Esophagus squamous epithelium (tissue), 5 donors: ENCODE measurements around the gene OR4C15. TPM values are rescaled to one million over a fixed set of nuclear protein-coding genes. Genes with fewer than 3 reads are reported as not detected.

Experiments used
- DNase-seq: peaks from one replicate; lab custom pipeline; 2025; lab: John Stamatoyannopoulos, UW
- H3K27ac ChIP-seq, 4 donors: fragments of 200-600 bp; sonication (generic); one replicate each; pipeline ENCODE4 v1.5.1; 2016 to 2019; ENCODE audit warnings: mild to moderate bottlenecking in 1 of 4
- H3K27me3 ChIP-seq, 4 donors: fragments of 200-600 bp; sonication (generic); 1 replicate in 3 of 4; 2 replicates in 1 of 4; pipeline versions ENCODE4 v1.5.1 to v1.6.0; 2017 to 2021; ENCODE audit warnings: antibody characterized with exemption in 1 of 4
- H3K36me3 ChIP-seq, 3 donors: fragments of 200-600 bp; sonication (generic); one replicate each; pipeline ENCODE4 v1.5.1; 2016 to 2019
- H3K4me1 ChIP-seq, 3 donors: fragments of 200-600 bp; sonication (generic); one replicate each; pipeline ENCODE4 v1.5.1; 2017 to 2019
- H3K4me3 ChIP-seq, 4 donors: fragments of 200-600 bp; sonication (generic); 1 replicate in 3 of 4; 2 replicates in 1 of 4; pipeline ENCODE4 v1.5.1; 2016 to 2019; ENCODE audit warnings: mild to moderate bottlenecking in 2 of 4, moderate library complexity in 1 of 4
- H3K9me3 ChIP-seq, 3 donors: fragments of 200-600 bp; sonication (generic); one replicate each; pipeline ENCODE4 v1.5.1; 2016 to 2019
- CTCF ChIP-seq, 6 experiments: fragments of 450-650 bp in 4 of 6; fragments of 200-600 bp in 2 of 6; sonication (generic) in 2 of 6; IDR thresholded peaks; one replicate each; pipeline ENCODE4 v1.5.1; 2016 to 2019; ENCODE audit warnings: antibody characterized with exemption in 6 of 6, mild to moderate bottlenecking in 4 of 6, moderate library complexity in 4 of 6
- POLR2A ChIP-seq, 4 donors: fragments of 450-650 bp; IDR thresholded peaks; one replicate each; pipeline ENCODE4 v1.6.1; 2017; ENCODE audit warnings: antibody characterized with exemption in 4 of 4, mild to moderate bottlenecking in 4 of 4, moderate library complexity in 3 of 4
- WGBS, 2 donors: methylation state at CpG; one replicate each; pipeline ENCODE4 v1.1.5; 2018; 5-methylcytosine and 5-hydroxymethylcytosine counted together
- intact Hi-C: fragments of 100-400 bp; cut with DNase I; formaldehyde crosslinking; loops from one replicate; pipeline ENCODE4 v1.15.0; 2022
- total RNA-seq, 4 donors: library from RNA; depleted of rRNA; stranded (reverse); fragments of >200 nt; gene quantifications; one replicate each; pipeline ENCODE4 v1.1.0, GENCODE V29; 2016
- donor health status: DM: yes; HTN: yes; CAD: no.

The OR4C15 gene
- not detected for total RNA-seq

- intact Hi-C loops = no loop called here
- no peak within 1 kb of the TSS for H3K27ac ChIP-seq
- H3K4me3 ChIP-seq = no peak within 1 kb of the TSS
- no peaks in the 10 kb centered on the region for H3K27me3 ChIP-seq
- H3K9me3 ChIP-seq = peaks cover 0 to 6% (median 0%) of the 10 kb centered on the region in 3 donors
- TF ChIP-seq CTCF (IDR thresholded peaks at IDR 0.05) = no peak
- TF ChIP-seq POLR2A (IDR thresholded peaks at IDR 0.05) = no peak
- no peaks in the 10 kb centered on the region for H3K4me1 ChIP-seq
- DNase-seq = no peak
- H3K36me3 ChIP-seq = no peaks in the 10 kb centered on the region
Measured at GRCh38 chr11:55554169-55554568, at the start of gene OR4C15. Gene OR4C15 (plus strand): TSS chr11:55554469. CDS start chr11:55554469, 0 bp downstream.

- Histone ChIP-seq H3K9me3 (peaks cover 0 to 11% (median 0%) of the 10 kb centered on the region in 3 donors), H3K36me3 (no peaks in the 10 kb centered on the region), H3K27me3 (no peaks in the 10 kb centered on the region), H3K27ac (no peak within 1 kb of the TSS), H3K4me1 (no peaks in the 10 kb centered on the region), H3K4me3 (no peak within 1 kb of the TSS)
- intact Hi-C loops = no loop called here
- 63 to 69% methylated on average over 3 of the region's 3 CpGs for WGBS, 2 donors
- no peak for DNase-seq
- TF ChIP-seq POLR2A (IDR thresholded peaks at IDR 0.05) (no peak), CTCF (IDR thresholded peaks at IDR 0.05) (no peak)
Measured at GRCh38 chr11:55571828-55572227, 17.6 kb downstream of the OR4C15 start, which contains the start of gene OR4C16. Gene OR4C16 (plus strand): TSS chr11:55572128. CDS start chr11:55572128, 0 bp downstream.

GRCh38 chr11:55572548-55572947, 18.3 kb downstream of the OR4C15 start:
- no peak overlapping the region for H3K27ac ChIP-seq
- WGBS, 2 donors = 38 to 41% methylated on average over 1 of the region's 1 CpG
- intact Hi-C loops = no loop called here
- H3K27me3 ChIP-seq = no peaks in the 10 kb centered on the region
- peaks cover 0 to 17% (median 0%) of the 10 kb centered on the region in 3 donors for H3K9me3 ChIP-seq
- no peak for DNase-seq
- H3K4me1 ChIP-seq = no peaks in the 10 kb centered on the region
- no peak overlapping the region for H3K4me3 ChIP-seq
- H3K36me3 ChIP-seq = no peaks in the 10 kb centered on the region
- TF ChIP-seq CTCF (IDR thresholded peaks at IDR 0.05) (no peak), POLR2A (IDR thresholded peaks at IDR 0.05) (no peak)

Other genes with a start within 250 kb of the OR4C15 start
- not detected for gene OR4A16, start 211.3 kb upstream of the OR4C15 start, total RNA-seq
- not detected for gene OR4A15, start 186.5 kb upstream of the OR4C15 start, total RNA-seq
- gene OR4C16, start 17.7 kb downstream of the OR4C15 start, total RNA-seq = not detected
- not detected for gene OR4C11, start 53.2 kb downstream of the OR4C15 start, total RNA-seq
- not detected for gene OR4P4, start 80.6 kb downstream of the OR4C15 start, total RNA-seq
- not detected for gene OR4S2, start 93.9 kb downstream of the OR4C15 start, total RNA-seq
- not detected for gene OR4C6, start 107.7 kb downstream of the OR4C15 start, total RNA-seq
- gene OR5D13, start 219.0 kb downstream of the OR4C15 start, total RNA-seq = not detected
- gene OR5D14, start 241.1 kb downstream of the OR4C15 start, total RNA-seq = not detected